D341Med (cell line): ENCODE results near the gene FAM118A.
"Not testable (repeated sequence)": the region's sequence is repeated elsewhere in the genome, so short reads cannot be mapped to it uniquely, and the experiment has no call there.

Source experiments
- DNase-seq: peaks from one replicate; pipeline ENCODE4 v3.0.0; 2012; ENCODE audit warnings: low spot score

FAM118A gene

GRCh38 chr22:45284705-45285262 lies 24.9 kb upstream of the FAM118A start, which contains the start of gene UPK3A:
Gene UPK3A, plus strand, starts transcription at chr22:45284949. Its CDS starts 65 bp downstream, at chr22:45285014.
- DNase-seq, result peak; percentile 68

- DNase-seq, result peak; percentile 30
Observed at GRCh38 chr22:45285263-45286058, 24.3 kb upstream of the FAM118A start.

- DNase-seq, result no peak
Observed at GRCh38 chr22:45286854-45287551, 22.7 kb upstream of the FAM118A start.

GRCh38 chr22:45290410-45290936 lies 19.3 kb upstream of the FAM118A start:
- DNase-seq, result peak; percentile 59

- no peak for DNase-seq
Observed at GRCh38 chr22:45291061-45291930, 18.4 kb upstream of the FAM118A start.

- DNase-seq, result no peak
Observed at GRCh38 chr22:45291931-45292290, 17.8 kb upstream of the FAM118A start.

- DNase-seq, result no peak
Observed at GRCh38 chr22:45292731-45293442, 16.8 kb upstream of the FAM118A start.

GRCh38 chr22:45294030-45294429 lies 15.7 kb upstream of the FAM118A start:
- DNase-seq, result no peak

GRCh38 chr22:45295004-45295403 lies 14.7 kb upstream of the FAM118A start:
- DNase-seq, result not testable (repeated sequence)

- DNase-seq, result no peak
Observed at GRCh38 chr22:45295492-45295891, 14.2 kb upstream of the FAM118A start.

GRCh38 chr22:45296628-45297297 lies 13.0 kb upstream of the FAM118A start:
- no peak for DNase-seq

GRCh38 chr22:45298934-45299505 lies 10.7 kb upstream of the FAM118A start:
- DNase-seq, result no peak

- no peak for DNase-seq
Observed at GRCh38 chr22:45302751-45303150, 7.0 kb upstream of the FAM118A start.

- no peak for DNase-seq
Observed at GRCh38 chr22:45303181-45303580, 6.6 kb upstream of the FAM118A start.

GRCh38 chr22:45304971-45305370 lies 4.8 kb upstream of the FAM118A start:
- DNase-seq, result no peak

GRCh38 chr22:45305456-45306075 lies 4.2 kb upstream of the FAM118A start:
- no peak for DNase-seq

GRCh38 chr22:45306139-45306538 lies 3.6 kb upstream of the FAM118A start:
- DNase-seq, result no peak

- DNase-seq, result no peak
Observed at GRCh38 chr22:45308391-45308956, 1.3 kb upstream of the FAM118A start.

GRCh38 chr22:45308957-45309421 lies 745 bp upstream of the FAM118A start:
- DNase-seq, result no peak
